GM21825 (cell line): Measurements from ENCODE around the gene RNF126.
"Not testable (repeated sequence)": the region's sequence is repeated elsewhere in the genome, so short reads cannot be mapped to it uniquely, and the experiment has no call there.

ENCODE experiments used
- ATAC-seq: cut with Tn5 transposase; IDR thresholded peaks from one replicate; pipeline ENCODE4 v1.9.1; 2021; ENCODE audit warnings: mild to moderate bottlenecking, moderate library complexity; ENCODE audit not compliant: unreplicated experiment

The RNF126 gene

GRCh38 chr19:686589-687297 lies 23.7 kb upstream of the RNF126 start:
- no peak for ATAC-seq

GRCh38 chr19:685454-685931 lies 22.5 kb upstream of the RNF126 start:
- no peak for ATAC-seq

GRCh38 chr19:682678-683320 lies 19.8 kb upstream of the RNF126 start:
- ATAC-seq: no peak

- ATAC-seq: no peak
Measured at GRCh38 chr19:681029-682019, 18.3 kb upstream of the RNF126 start.

- ATAC-seq: peak; percentile 69
Measured at GRCh38 chr19:680287-681028, 17.4 kb upstream of the RNF126 start.

- peak; percentile 7 for ATAC-seq
Measured at GRCh38 chr19:679418-680286, 16.6 kb upstream of the RNF126 start.

- no peak for ATAC-seq
Measured at GRCh38 chr19:678791-679388, 15.9 kb upstream of the RNF126 start.

- ATAC-seq: no peak
Measured at GRCh38 chr19:677601-678436, 14.8 kb upstream of the RNF126 start.

GRCh38 chr19:677201-677600 lies 14.2 kb upstream of the RNF126 start:
- ATAC-seq: no peak

- no peak for ATAC-seq
Measured at GRCh38 chr19:676339-677105, 13.5 kb upstream of the RNF126 start, which contains the start of gene FSTL3. Gene FSTL3, plus strand, starts transcription at chr19:676392. Its CDS starts 32 bp downstream, at chr19:676424.

GRCh38 chr19:676007-676338 lies 13.0 kb upstream of the RNF126 start:
- no peak for ATAC-seq

GRCh38 chr19:674282-675151 lies 11.5 kb upstream of the RNF126 start:
- no peak for ATAC-seq

GRCh38 chr19:670609-671075 lies 7.6 kb upstream of the RNF126 start:
- no peak for ATAC-seq

GRCh38 chr19:668675-669434 lies 5.8 kb upstream of the RNF126 start:
- ATAC-seq: not testable (repeated sequence)

- not testable (repeated sequence) for ATAC-seq
Measured at GRCh38 chr19:666985-667573, 4.1 kb upstream of the RNF126 start.
